Colonic mucosa (tissue), 4 donors: Measurements from ENCODE around the gene TULP4. TPM values are rescaled to one million over a fixed set of nuclear protein-coding genes. Genes with fewer than 3 reads are reported as not detected.
"Not testable (repeated sequence)": the region's sequence is repeated elsewhere in the genome, so short reads cannot be mapped to it uniquely, and the experiment has no call there.

Source experiments
- DNase-seq: peaks from one replicate; pipeline ENCODE4 v3.0.0-alpha.2; 2020
- H3K27ac ChIP-seq: fragments of 200-600 bp; one replicate; pipeline ENCODE4 v1.8.0; 2021
- H3K27me3 ChIP-seq: fragments of 200-600 bp; one replicate; pipeline ENCODE4 v1.8.0; 2021
- H3K36me3 ChIP-seq: fragments of 200-600 bp; one replicate; pipeline ENCODE4 v1.8.0; 2021
- H3K4me1 ChIP-seq: fragments of 200-600 bp; one replicate; pipeline ENCODE4 v1.8.0; 2021; ENCODE audit warnings: mild to moderate bottlenecking
- H3K4me3 ChIP-seq: fragments of 200-600 bp; one replicate; pipeline ENCODE4 v1.8.0; 2021
- H3K9ac ChIP-seq, 2 donors: one replicate each; pipeline ENCODE4 v1.7.0; 2013; ENCODE audit warnings: control low read depth in 2 of 2, low read depth in 2 of 2, low read length in 2 of 2
- H3K9me3 ChIP-seq: fragments of 200-600 bp; one replicate; pipeline ENCODE4 v1.8.0; 2021
- intact Hi-C: fragments of 100-400 bp; cut with DNase I; formaldehyde crosslinking; loops from one replicate; pipeline ENCODE4 v1.14.1; 2022
- total RNA-seq, 2 donors: library from RNA; stranded (reverse); fragmentation: NEBNext Ultra II Directional in 1 of 2; extraction: Animal tissue kit (Norgen Biotek cat#: 25700) in 1 of 2; gene quantifications; one replicate each; pipeline ENCODE4 v1.2.1, GENCODE V29; 2021
- TF ChIP-seq, protein P1 (sequence below): fragments of 200-600 bp; IDR thresholded peaks from one replicate; pipeline ENCODE4 v1.8.0; 2022; ENCODE audit warnings: antibody characterized with exemption, mild to moderate bottlenecking
- donor health status: healthy.
- donor health status: DM: no; HTN: no; CAD: no.
- donor health status: DM: no; HTN: no; CAD: no.

Gene TULP4
- total RNA-seq, 2 donors from 2014 or later = 63.1 to 68.0 TPM

DNA sequence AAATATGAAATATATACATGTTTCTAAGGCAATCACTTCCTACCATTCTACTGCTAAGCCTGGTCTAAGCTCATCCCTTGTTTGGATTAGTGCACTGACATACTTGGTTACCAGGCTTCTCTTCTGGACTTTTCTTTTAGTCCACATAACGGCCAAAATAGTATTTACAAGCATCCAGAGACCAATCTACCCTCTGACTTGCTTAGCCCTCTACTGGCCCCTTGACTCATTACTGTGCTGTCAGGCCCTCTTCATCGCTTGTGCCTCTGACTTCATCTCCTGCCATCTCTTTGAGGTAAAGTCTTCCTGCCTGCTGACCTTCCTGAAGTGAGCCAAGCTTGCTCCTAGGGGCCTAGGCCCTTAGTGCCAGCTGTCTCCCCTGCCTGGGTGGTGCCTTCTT lies 35.1 kb downstream of the TULP4 start:
- TF ChIP-seq, protein P1, sequence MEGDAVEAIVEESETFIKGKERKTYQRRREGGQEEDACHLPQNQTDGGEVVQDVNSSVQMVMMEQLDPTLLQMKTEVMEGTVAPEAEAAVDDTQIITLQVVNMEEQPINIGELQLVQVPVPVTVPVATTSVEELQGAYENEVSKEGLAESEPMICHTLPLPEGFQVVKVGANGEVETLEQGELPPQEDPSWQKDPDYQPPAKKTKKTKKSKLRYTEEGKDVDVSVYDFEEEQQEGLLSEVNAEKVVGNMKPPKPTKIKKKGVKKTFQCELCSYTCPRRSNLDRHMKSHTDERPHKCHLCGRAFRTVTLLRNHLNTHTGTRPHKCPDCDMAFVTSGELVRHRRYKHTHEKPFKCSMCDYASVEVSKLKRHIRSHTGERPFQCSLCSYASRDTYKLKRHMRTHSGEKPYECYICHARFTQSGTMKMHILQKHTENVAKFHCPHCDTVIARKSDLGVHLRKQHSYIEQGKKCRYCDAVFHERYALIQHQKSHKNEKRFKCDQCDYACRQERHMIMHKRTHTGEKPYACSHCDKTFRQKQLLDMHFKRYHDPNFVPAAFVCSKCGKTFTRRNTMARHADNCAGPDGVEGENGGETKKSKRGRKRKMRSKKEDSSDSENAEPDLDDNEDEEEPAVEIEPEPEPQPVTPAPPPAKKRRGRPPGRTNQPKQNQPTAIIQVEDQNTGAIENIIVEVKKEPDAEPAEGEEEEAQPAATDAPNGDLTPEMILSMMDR = no peak
- no peak for DNase-seq
- Histone ChIP-seq H3K27me3 (no peaks in the 10 kb centered on the region), H3K9me3 (no peaks in the 10 kb centered on the region), H3K9ac (no peak overlapping the region), H3K27ac (no peak overlapping the region), H3K4me1 (no peaks in the 10 kb centered on the region), H3K4me3 (no peak overlapping the region), H3K36me3 (no peaks in the 10 kb centered on the region)
- intact Hi-C loops = no loop called here

GRCh38 chr6:158348737-158349504 lies 36.7 kb downstream of the TULP4 start:
- intact Hi-C loops, H3K27ac ChIP-seq, DNase-seq, H3K27me3 ChIP-seq, H3K4me1 ChIP-seq, H3K36me3 ChIP-seq, H3K9me3 ChIP-seq, H3K9ac ChIP-seq, H3K4me3 ChIP-seq: not testable (repeated sequence)

- intact Hi-C loops, H3K9me3 ChIP-seq, H3K4me1 ChIP-seq, H3K4me3 ChIP-seq, H3K27ac ChIP-seq, H3K36me3 ChIP-seq, H3K9ac ChIP-seq, DNase-seq, H3K27me3 ChIP-seq: not testable (repeated sequence)
Observed at GRCh38 chr6:158349505-158350275, 37.4 kb downstream of the TULP4 start.

GRCh38 chr6:158350731-158351130 lies 38.5 kb downstream of the TULP4 start:
- H3K27ac ChIP-seq, H3K27me3 ChIP-seq, H3K9ac ChIP-seq, H3K4me3 ChIP-seq, intact Hi-C loops, H3K36me3 ChIP-seq, H3K9me3 ChIP-seq, H3K4me1 ChIP-seq, DNase-seq: not testable (repeated sequence)

GRCh38 chr6:158353883-158354877 lies 41.9 kb downstream of the TULP4 start:
- Histone ChIP-seq H3K27ac (no peak overlapping the region), H3K36me3 (no peaks in the 10 kb centered on the region), H3K4me3 (no peak overlapping the region), H3K9me3 (no peaks in the 10 kb centered on the region), H3K4me1 (no peaks in the 10 kb centered on the region), H3K9ac (no peak overlapping the region), H3K27me3 (no peaks in the 10 kb centered on the region)
- intact Hi-C loops = no loop called here
- TF ChIP-seq, protein P1 = no peak
- DNase-seq = no peak

DNA sequence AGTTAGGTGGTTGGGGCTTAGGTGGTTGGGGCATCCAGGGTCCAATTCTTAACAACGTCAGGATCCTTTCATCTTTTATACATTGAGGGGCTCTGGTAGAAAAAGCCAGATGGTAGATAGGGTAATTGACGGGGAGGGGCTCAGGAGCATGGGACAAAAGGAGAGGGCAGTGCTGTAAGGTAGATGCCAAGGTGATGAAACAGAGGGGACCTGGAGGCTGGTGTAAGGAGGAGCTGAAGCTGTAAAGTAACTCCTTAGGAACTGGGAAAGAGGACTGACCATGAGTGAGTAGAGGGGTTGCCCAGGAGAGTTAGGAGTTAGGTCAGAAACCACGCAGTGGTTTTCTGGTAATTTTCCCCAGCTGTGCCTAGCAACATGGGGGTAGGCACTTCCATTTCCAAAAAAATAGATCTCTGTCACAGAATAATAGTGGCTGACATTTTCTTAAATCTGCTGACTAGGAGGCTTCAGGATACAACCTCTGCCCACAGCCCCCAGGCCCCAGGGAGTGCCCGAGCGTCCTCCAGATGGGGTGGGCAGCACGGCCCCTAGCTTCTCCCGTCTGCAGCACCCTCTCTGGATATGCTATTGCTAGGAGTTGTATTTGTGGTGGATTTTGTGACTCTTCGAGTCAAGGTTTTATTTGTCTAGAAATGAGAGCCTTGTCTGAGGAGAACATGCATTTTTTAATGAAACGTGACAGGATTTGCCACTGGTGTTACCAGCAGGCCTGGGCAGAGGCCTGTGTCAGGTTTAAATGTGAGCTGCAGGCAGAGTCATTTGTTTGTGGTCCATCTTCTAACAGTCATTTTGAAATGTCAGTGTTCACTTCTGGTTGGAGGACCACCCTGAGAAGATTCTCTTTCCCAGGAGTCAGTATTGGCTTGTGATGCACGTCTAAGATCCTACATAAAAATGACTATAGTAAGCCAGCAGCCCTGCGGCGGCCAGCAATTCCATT lies 44.6 kb downstream of the TULP4 start:
- intact Hi-C loops = no loop called here
- H3K9ac ChIP-seq = no peak overlapping the region

More for the DNA sequence above, 44.6 kb downstream of the TULP4 start:
- Histone ChIP-seq H3K4me1 (no peaks in the 10 kb centered on the region), H3K9me3 (no peaks in the 10 kb centered on the region), H3K36me3 (no peaks in the 10 kb centered on the region), H3K27ac (no peak overlapping the region), H3K4me3 (no peak overlapping the region), H3K27me3 (no peaks in the 10 kb centered on the region)
- TF ChIP-seq, protein P1 = no peak
- DNase-seq = no peak
